ENCODE data around the gene AOPEP.

The AOPEP gene

DNA sequence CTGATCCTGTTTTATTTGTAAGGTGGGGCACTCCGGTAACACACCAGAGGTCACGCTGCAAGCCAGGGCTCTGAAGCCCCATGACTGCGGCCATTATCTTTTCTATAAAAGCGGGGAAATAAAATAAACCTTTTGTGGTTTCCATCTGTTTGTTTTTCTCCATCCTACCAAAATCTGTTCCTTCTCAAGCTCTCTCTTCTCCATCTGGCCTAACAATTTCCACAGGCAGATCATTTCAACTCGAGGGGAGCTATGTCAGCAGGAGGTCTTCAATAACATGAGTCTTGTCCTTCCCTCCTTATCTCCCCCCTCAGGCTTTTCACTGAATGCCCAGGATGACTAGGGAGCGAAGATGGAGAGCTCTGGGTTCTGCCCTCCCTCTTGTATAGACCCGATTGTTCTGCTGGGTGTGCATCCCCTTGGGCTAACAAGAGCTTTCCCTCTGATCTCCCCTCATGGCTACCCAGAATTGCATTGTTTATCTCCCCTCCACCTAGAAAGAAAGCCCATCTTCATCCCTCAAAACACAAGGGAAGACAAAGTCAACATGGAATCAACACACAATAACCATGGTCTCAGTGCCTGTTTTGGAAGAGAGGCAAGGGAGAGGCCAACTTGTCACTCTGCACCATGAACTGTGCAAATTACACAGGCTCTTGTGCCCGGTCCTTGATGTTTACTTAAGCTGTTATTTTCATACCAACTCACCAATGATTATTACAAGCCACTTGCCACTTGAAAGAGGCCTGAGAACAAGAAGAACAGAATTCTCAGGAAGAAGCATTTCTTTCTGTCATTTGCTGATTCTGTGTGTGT is 403.2 kb downstream of the AOPEP start:
- no peak for DNase-seq

DNA sequence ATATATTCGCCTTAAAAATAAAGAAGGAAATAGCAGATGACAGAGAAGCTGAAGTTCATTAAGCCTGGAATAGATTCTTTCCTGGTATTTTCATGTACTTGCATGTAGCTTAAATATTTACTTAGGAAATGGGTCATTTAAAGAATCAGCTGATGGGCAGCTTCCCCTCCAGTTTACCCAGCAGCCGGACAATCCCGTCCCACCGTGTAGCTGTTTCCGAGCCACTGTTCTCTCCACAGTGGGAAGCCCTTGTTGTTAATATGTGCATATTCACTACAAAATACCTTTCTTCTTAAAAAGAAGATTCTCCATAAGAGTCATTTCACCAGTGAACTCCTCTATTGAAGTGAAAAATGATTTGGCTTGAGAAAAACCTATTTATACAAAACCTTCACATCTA is 404.0 kb downstream of the AOPEP start:
- DNase-seq, result no peak

DNA sequence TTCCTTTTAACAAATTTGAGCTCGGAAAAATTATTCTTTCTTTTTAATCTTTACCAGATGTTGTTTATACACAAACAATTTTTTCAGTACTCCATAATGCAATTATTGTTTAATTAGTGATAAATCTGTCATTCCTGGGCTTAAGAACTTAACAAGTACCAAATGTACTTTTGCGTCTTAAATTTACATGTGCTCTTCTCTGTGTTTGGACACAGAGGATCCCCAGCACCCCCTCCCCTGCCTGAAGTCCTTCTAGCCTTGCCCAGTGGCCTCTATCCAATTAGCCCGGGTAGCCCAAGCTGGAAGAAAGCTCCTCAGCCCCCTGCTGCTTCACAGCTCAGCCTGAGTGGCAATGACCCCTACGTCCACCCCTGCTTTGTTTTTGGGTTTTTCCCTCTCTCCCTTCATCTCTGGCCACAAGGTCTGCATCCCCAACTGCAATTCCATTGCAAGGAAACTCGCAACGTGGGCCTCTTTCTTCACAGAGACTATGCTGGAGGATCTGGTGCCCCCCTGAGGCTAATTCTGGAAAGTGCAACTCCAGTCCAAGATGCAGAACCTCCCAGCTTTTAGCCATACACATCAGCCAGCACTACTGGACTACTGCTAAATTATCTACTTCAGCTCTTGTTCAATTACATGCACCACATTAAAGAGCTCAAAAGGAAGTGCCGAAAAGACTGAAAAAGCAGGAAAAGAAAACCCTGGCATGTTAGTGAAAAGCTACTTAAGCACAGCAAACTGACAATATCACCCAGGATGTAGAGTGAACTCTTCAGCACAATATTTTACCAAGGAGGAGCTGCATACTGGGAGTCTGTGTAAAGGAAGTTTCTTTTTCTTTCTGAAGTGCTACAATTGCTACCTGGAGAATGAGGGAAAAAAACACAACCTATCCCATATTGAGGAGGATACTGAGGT is 404.8 kb downstream of the AOPEP start:
- peak; percentile 27 for DNase-seq

DNA sequence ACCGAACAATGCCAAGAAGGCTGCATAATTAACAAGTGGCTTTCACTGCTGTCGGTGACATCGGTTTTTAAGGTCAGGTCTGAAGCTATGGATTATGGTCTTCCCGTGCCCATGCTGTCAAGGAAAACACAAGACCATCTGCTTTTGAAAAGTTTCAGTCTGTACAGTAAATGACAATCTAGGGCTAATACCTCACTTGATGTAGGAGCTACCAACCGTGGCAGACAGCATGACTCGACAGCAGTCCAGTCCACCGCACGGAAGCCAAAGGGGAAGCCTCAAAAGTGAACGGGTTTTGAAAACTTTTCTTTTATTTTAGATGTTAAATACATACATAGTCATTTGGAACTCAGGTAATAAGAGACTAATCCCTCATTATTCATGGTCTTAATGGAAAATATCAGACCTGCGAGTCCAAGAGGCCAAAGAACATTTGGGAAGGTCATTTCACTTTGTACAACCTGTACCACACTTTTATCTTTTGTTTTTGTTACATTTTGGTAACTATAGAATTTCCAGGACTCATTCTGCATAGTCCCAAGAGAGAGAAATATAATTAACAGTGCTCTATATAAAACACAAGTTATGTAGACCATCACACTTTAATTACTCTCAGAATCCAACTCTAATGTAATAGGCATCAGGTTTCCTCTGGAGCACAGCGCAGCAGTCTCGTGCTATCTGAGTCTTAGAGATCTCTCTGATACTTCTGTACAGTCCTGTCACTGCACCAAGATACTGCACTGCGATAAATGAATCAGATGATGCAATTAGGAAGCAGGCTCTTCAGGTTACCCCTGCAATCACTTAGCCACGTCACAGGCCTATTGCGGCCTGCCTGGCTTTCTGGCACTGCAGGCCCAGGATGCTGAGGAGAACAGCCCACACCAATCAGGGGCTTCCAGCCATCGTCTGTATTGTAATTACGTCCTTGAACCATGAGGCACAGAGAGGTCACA is 406.1 kb downstream of the AOPEP start:
- DNase-seq, result no peak

DNA sequence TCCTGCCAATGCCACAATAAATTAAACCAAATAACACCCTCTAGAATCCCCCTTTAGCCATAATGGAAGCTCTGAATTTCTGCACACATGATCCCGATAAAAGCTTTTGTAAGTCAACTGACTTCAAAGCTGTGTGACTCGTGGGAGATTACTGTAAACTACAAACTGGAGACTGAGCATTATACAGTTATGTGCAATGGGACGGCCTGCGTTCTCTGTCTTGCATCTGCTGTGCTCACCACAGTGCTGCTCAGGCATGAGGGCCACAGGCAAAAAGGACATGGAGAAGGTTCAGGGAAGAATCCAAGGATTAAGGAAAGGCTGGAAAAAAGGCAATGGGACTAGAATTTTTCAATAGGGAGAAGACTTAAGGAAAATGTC is 406.8 kb downstream of the AOPEP start:
- no peak for DNase-seq

DNA sequence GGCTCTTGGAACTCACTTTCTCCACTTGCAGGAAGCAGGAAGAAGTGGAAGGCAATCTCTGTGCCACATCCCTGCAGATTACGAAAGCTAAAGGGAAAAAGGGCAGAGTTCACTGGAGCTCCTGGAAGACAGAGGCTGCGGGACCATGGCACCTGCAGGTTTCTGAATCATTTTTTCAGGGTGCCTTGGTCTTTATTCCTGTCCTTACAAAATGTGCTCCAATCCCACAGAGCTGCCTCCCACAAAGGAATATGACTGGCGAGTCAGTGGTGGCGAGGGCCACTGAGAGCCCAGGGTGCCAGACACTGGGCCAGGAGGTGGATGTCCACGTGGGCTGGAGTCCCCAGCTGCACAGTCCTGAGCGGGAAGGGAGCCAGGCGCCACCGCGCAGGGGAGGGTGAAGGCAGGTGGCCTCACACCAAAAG is 408.0 kb downstream of the AOPEP start:
- DNase-seq, result no peak

DNA sequence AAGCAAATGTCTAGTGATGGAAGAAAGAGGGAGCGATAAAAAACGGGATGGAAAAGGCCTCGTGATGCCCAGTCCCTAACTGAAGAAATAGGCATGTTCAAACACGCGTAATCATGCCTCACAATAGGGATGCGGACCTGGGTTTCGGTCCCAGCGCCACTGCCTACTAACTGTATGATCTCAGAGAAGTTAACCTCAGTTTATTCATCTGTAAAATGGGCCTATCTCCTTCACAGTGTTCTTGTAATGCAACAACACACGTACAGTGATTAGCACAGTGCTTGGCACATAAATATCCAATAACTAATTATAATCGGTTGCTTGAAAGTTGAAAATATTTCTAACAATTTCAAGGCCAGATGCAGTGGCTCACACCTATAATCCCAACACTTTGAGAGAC is 409.3 kb downstream of the AOPEP start:
- DNase-seq, result no peak
